Prostate gland (tissue), 2 donors: ENCODE data around the gene B4GALNT4. TPM values are rescaled to one million over a fixed set of nuclear protein-coding genes. Genes with fewer than 3 reads are reported as not detected.
"Not testable (repeated sequence)": the region's sequence is repeated elsewhere in the genome, so short reads cannot be mapped to it uniquely, and the experiment has no call there.

Source experiments
- DNase-seq: peaks from one replicate; pipeline ENCODE4 v3.0.0-alpha.2; 2019; ENCODE audit warnings: low spot score
- H3K27ac ChIP-seq, 2 donors: fragments of 200-600 bp; sonication (generic); 2 replicates each; pipeline ENCODE4 v1.5.1; 2017 to 2019
- H3K27me3 ChIP-seq: fragments of 200-600 bp; sonication (generic); replicated peaks from 2 replicates; pipeline ENCODE4 v1.5.1; 2019; ENCODE audit not compliant: insufficient read depth
- H3K36me3 ChIP-seq, 2 donors: fragments of 200-600 bp; sonication (generic); 1 replicate in 1 of 2; 2 replicates in 1 of 2; pipeline versions ENCODE4 v1.5.1 to v1.8.1; 2017 to 2019
- H3K4me1 ChIP-seq: fragments of 200-600 bp; sonication (generic); replicated peaks from 2 replicates; pipeline ENCODE4 v1.5.1; 2019
- H3K4me3 ChIP-seq, 2 donors: fragments of 200-600 bp; sonication (generic); 2 replicates each; pipeline ENCODE4 v1.5.1; 2017 to 2019
- H3K9me3 ChIP-seq: fragments of 200-600 bp; sonication (generic); 2 replicates; pipeline ENCODE4 v1.5.1; 2017
- CTCF ChIP-seq, 4 experiments: fragments of 200-600 bp in 2 of 4; fragments of 450-650 bp in 2 of 4; sonication (generic) in 2 of 4; IDR thresholded peaks; 1 replicate in 3 of 4; 2 replicates in 1 of 4; pipeline ENCODE4 v1.5.1; 2016 to 2019; ENCODE audit warnings: antibody characterized with exemption in 4 of 4, mild to moderate bottlenecking in 2 of 4, moderate library complexity in 2 of 4
- POLR2A ChIP-seq: fragments of 450-650 bp; IDR thresholded peaks from one replicate; pipeline ENCODE4 v1.6.1; 2016; ENCODE audit warnings: antibody characterized with exemption, mild to moderate bottlenecking
- POLR2AphosphoS5 ChIP-seq: sonication (generic); formaldehyde crosslinking; IDR thresholded peaks from one replicate; pipeline ENCODE4 v1.6.1; 2017; ENCODE audit warnings: antibody characterized with exemption
- WGBS: methylation state at CpG from one replicate; pipeline ENCODE4 v1.1.5; 2018; 5-methylcytosine and 5-hydroxymethylcytosine counted together
- intact Hi-C: fragments of 100-400 bp; cut with DNase I; formaldehyde crosslinking; loops from one replicate; pipeline ENCODE4 v1.14.2; 2022
- total RNA-seq, 2 donors: library from RNA; depleted of rRNA; stranded (reverse); fragments of >200 nt; gene quantifications; one replicate each; pipeline ENCODE4 v1.1.0, GENCODE V29; 2016

Gene B4GALNT4
- total RNA-seq, 2 donors from 2014 or later: 5.8 to 14.2 TPM

DNA sequence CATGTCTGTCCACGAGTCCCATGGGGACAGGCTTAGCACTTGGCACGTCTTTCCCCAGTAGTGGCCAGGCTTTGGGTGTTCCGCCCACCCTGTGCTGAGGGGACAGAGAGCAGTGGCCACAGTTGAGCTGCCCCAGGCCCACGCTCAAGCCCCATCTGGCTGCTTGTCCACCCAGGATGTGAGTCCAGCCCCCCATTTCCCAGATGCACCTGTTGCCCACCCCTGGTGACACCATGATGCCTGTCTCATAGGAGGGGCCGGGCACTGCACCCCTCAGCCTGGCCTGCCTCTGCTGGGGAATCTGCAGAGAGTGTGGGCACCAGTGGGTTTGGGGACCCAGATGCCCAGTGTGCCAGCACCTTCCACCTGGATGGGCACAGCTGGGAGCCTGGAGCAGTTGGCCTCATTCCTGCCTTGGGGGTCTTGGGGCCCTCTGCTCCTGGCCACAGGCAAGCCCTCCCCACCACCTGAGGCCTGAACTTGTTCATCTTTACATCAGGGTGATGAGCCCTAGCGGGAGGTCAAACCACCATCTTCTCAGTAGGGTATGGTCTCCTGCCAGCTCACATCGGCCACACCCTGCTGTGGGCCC, 39.8 kb downstream of the B4GALNT4 start:
- Histone ChIP-seq H3K36me3 (no peaks in the 10 kb centered on the region), H3K27me3 (no peaks in the 10 kb centered on the region), H3K27ac (no peak overlapping the region), H3K9me3 (no peaks in the 10 kb centered on the region), H3K4me1 (peaks cover 9% of the 10 kb centered on the region), H3K4me3 (no peak overlapping the region)
- WGBS: 84% methylated on average over 7 of the region's 7 CpGs
- TF ChIP-seq CTCF (IDR thresholded peaks at IDR 0.05) (no peak), POLR2AphosphoS5 (no peak), POLR2A (no peak)
- no peak for DNase-seq
- intact Hi-C loops: loop anchor here (5.0 kb wide), 2 partner anchors 38 to 98 kb away; partner anchors contain the start of gene RNH1

- no peaks in the 10 kb centered on the region for H3K27me3 ChIP-seq
- H3K27ac ChIP-seq: no peak overlapping the region
- no peak for DNase-seq
- TF ChIP-seq POLR2A: no peak
- no peak for TF ChIP-seq CTCF (IDR thresholded peaks at IDR 0.05)
- TF ChIP-seq POLR2AphosphoS5: no peak
- peaks cover 9% of the 10 kb centered on the region for H3K4me1 ChIP-seq
- intact Hi-C loops: loop anchor here (5.0 kb wide), 2 partner anchors 37 to 97 kb away; partner anchors contain the start of gene RNH1
- H3K9me3 ChIP-seq: no peaks in the 10 kb centered on the region
- no peaks in the 10 kb centered on the region for H3K36me3 ChIP-seq
- 64% methylated on average over 18 of the region's 18 CpGs for WGBS
- no peak overlapping the region for H3K4me3 ChIP-seq
Measured at GRCh38 chr11:409600-410483, 40.5 kb downstream of the B4GALNT4 start.

DNA sequence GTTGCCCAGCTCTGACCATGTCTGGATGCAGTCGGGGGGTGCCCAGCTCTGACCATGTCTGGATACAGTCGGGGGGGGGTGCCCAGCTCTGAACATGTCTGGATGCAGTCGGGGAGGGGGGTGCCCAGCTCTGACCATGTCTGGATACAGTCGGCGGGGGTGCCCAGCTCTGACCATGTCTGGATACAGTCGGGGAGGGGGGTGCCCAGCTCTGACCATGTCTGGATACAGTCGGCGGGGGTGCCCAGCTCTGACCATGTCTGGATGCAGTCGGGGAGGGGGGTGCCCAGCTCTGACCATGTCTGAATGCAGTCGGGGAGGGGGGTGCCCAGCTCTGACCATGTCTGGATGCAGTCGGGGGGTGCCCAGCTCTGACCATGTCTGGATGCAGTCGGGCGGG, 41.4 kb downstream of the B4GALNT4 start:
- not testable (repeated sequence) for DNase-seq
- WGBS: 70% methylated on average over 2 of the region's 13 CpGs

GRCh38 chr11:411520-411919, 42.2 kb downstream of the B4GALNT4 start:
- 78% methylated on average over 5 of the region's 11 CpGs for WGBS
- intact Hi-C loops, H3K36me3 ChIP-seq, H3K4me3 ChIP-seq, H3K9me3 ChIP-seq, H3K27ac ChIP-seq, DNase-seq, H3K27me3 ChIP-seq: not testable (repeated sequence)
- H3K4me1 ChIP-seq: peaks cover 11% of the 10 kb centered on the region

More for the DNA sequence above, 41.4 kb downstream of the B4GALNT4 start:
- intact Hi-C loops, H3K9me3 ChIP-seq, H3K36me3 ChIP-seq, H3K27ac ChIP-seq, H3K27me3 ChIP-seq, H3K4me3 ChIP-seq: not testable (repeated sequence)
- peaks cover 13% of the 10 kb centered on the region for H3K4me1 ChIP-seq

DNA sequence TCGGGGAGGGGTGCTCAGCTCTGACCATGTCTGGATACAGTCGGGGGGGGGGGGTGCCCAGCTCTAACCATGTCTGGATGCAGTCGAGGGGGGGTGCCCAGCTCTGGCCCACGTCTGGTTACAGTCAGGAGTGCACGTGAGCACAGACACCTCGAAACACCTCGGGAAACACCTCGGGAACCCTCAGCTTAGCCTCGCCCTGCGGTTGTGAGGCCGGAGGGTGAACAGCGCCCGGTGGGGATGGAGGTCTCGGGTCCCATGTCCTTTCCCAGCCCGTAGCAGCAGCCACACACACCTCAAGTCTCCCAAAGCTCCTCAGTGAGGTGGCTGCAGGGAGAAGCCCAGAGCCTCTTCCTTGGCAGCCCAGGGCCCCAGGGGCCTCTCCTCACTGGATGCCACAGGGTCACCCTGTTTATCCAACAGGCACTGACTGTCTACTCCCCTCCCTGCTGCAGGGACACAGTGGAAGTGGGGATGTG, 43.4 kb downstream of the B4GALNT4 start:
- TF ChIP-seq CTCF (IDR thresholded peaks at IDR 0.05) (no peak), POLR2AphosphoS5 (no peak), POLR2A (no peak)
- WGBS: 87% methylated on average over 13 of the region's 15 CpGs
- peaks cover 8% of the 10 kb centered on the region for H3K4me1 ChIP-seq

More for the DNA sequence above, 43.4 kb downstream of the B4GALNT4 start:
- intact Hi-C loops: no loop called here
- no peak overlapping the region for H3K27ac ChIP-seq
- H3K27me3 ChIP-seq: no peaks in the 10 kb centered on the region
- no peaks in the 10 kb centered on the region for H3K9me3 ChIP-seq
- H3K36me3 ChIP-seq: no peaks in the 10 kb centered on the region
- no peak for DNase-seq
- H3K4me3 ChIP-seq: no peak overlapping the region
